GM12878 (cell line): Measurements from ENCODE around the gene LEPR. TPM values are rescaled to one million over a fixed set of nuclear protein-coding genes. Genes with fewer than 3 reads are reported as not detected.

Experiments
- ATAC-seq: fragments of 200-7000 bp; cut with Tn5 transposase; 3 replicates; pipeline ENCODE4 v1.9.1; 2020; ENCODE audit warnings: mild to moderate bottlenecking, moderate library complexity
- BruUV-seq: library from RNA; stranded (reverse); fragments of 400-500 nt; replicated peaks from 2 replicates; lab custom pipeline; 2021; lab: Mats Ljungman, UMichigan
- CTCF ChIA-PET: fragments of 300-600 bp; sonication (Branson Sonifier 250); formaldehyde crosslinking; extraction: SDS; loops from one replicate; lab custom pipeline; 2021; ENCODE audit warnings: inconsistent platforms; lab: Yijun Ruan, JAX
- POLR2A ChIA-PET: fragments of 350-600 bp; formaldehyde crosslinking; extraction: SDS; loops from one replicate; lab custom pipeline; 2021; ENCODE audit warnings: inconsistent platforms; lab: Charles Lee
- RAD21 ChIA-PET: fragments of 300-600 bp; sonication (Branson Sonifier 250); formaldehyde crosslinking; loops from one replicate; lab custom pipeline; 2023; ENCODE audit warnings: antibody characterized with exemption; ENCODE audit not compliant: unreplicated experiment; lab: Charles Lee
- SMC1A ChIA-PET: fragments of 300-600 bp; sonication (Branson Sonifier 250); formaldehyde crosslinking; loops from one replicate; lab custom pipeline; 2023; ENCODE audit not compliant: unreplicated experiment, uncharacterized antibody; lab: Charles Lee
- DNase-seq: peaks from one replicate; pipeline ENCODE4 v3.0.0-alpha.2; 2011; ENCODE audit warnings: low read depth, low spot score
- FAIRE-seq: peaks from 3 replicates; lab custom pipeline; 2011; peaks lifted over from hg19 to GRCh38; lab: Jason Lieb, UNC
- H2AFZ ChIP-seq: 2 replicates; pipeline ENCODE4 v1.6.0; 2011; ENCODE audit warnings: low read depth, low read length, control low read depth; ENCODE audit not compliant: control insufficient read depth
- H3K27ac ChIP-seq: 2 replicates; pipeline ENCODE4 v1.5.1; 2011; ENCODE audit warnings: control low read depth; ENCODE audit not compliant: control insufficient read depth, insufficient read depth
- H3K27me3 ChIP-seq, 2 experiments: replicated peaks in 1 of 2; 2 replicates each; pipeline versions ENCODE4 v1.6.0 to v1.6.1; 2011; ENCODE audit warnings: low read length in 1 of 2; ENCODE audit not compliant: control insufficient read depth in 2 of 2, insufficient read depth in 2 of 2
- H3K36me3 ChIP-seq, 2 experiments: 2 replicates each; pipeline ENCODE4 v1.5.1; 2011; ENCODE audit warnings: low read length in 1 of 2; ENCODE audit not compliant: control insufficient read depth in 2 of 2, insufficient read depth in 2 of 2
- H3K4me1 ChIP-seq: 2 replicates; pipeline ENCODE4 v1.6.1; 2011; ENCODE audit warnings: mild to moderate bottlenecking, low read length, moderate library complexity, mixed read lengths; ENCODE audit not compliant: control insufficient read depth, insufficient read depth
- H3K4me2 ChIP-seq: 2 replicates; pipeline ENCODE4 v1.6.0; 2011; ENCODE audit warnings: control low read depth; ENCODE audit not compliant: control insufficient read depth, insufficient read depth
- H3K4me3 ChIP-seq: fragments of 200-600 bp; sonication (generic); 2 replicates; pipeline ENCODE4 v1.5.1; 2016
- H3K79me2 ChIP-seq: 2 replicates; pipeline ENCODE4 v1.6.0; 2011; ENCODE audit warnings: low read length; ENCODE audit not compliant: control insufficient read depth, insufficient read depth
- H3K9ac ChIP-seq: 2 replicates; pipeline ENCODE4 v1.8.0; 2011; ENCODE audit warnings: low read length, control low read depth, mixed read lengths; ENCODE audit not compliant: control insufficient read depth, insufficient read depth
- H3K9me3 ChIP-seq: replicated peaks from 3 replicates; pipeline ENCODE4 v1.5.1; 2011; ENCODE audit warnings: mild to moderate bottlenecking, low read length; ENCODE audit not compliant: control insufficient read depth, insufficient read depth
- H4K20me1 ChIP-seq: 2 replicates; pipeline ENCODE4 v1.6.0; 2011; ENCODE audit not compliant: control insufficient read depth, insufficient read depth
- ATF7 ChIP-seq: fragments of 450-650 bp; IDR thresholded peaks from 2 replicates; pipeline ENCODE4 v1.6.1; 2016; ENCODE audit warnings: low read depth, mild to moderate bottlenecking
- EED ChIP-seq: sonication (generic); IDR thresholded peaks from 2 replicates; pipeline ENCODE4 v1.6.1; 2016; ENCODE audit warnings: antibody characterized with exemption, low read depth
- KLF5 ChIP-seq: fragments of 450-650 bp; IDR thresholded peaks from 2 replicates; pipeline ENCODE4 v1.6.1; 2014; ENCODE audit warnings: mild to moderate bottlenecking; ENCODE audit not compliant: partially characterized antibody
- NFYA ChIP-seq: IDR thresholded peaks from 2 replicates; pipeline ENCODE4 v1.6.1; 2011; ENCODE audit warnings: low read depth, mild to moderate bottlenecking, low read length, improper control_type of control experiment, borderline replicate concordance
- NFYB ChIP-seq: IDR thresholded peaks from 2 replicates; pipeline ENCODE4 v1.6.1; 2011; ENCODE audit warnings: low read depth, mild to moderate bottlenecking, low read length, improper control_type of control experiment, moderate library complexity; ENCODE audit not compliant: insufficient read depth
- RELA ChIP-seq: fragments of 450-650 bp; IDR thresholded peaks from 2 replicates; pipeline ENCODE4 v1.8.0; 2014; ENCODE audit warnings: borderline replicate concordance; ENCODE audit not compliant: partially characterized antibody
- RFX5 ChIP-seq: IDR thresholded peaks from 2 replicates; pipeline ENCODE4 v1.6.1; 2011; ENCODE audit warnings: low read depth, low read length, improper control_type of control experiment
- TBL1XR1 ChIP-seq: IDR thresholded peaks from 2 replicates; pipeline ENCODE4 v1.6.1; 2012; ENCODE audit warnings: low read depth, low read length, improper control_type of control experiment
- WGBS: methylation state at CpG from one replicate; pipeline ENCODE4 v1.1.6; 2016; ENCODE audit warnings: low lambda C conversion rate; ENCODE audit not compliant: insufficient replicate concordance, insufficient coverage; ENCODE audit errors: missing lambda C conversion rate; 5-methylcytosine and 5-hydroxymethylcytosine counted together
- in situ Hi-C: fragments of 300-500 bp; cut with MboI; formaldehyde crosslinking; loops from 9 replicates; pipeline ENCODE4 v1.14.3; 2018; ENCODE audit warnings: mixed read lengths
- intact Hi-C: fragments of 100-400 bp; cut with micrococcal nuclease; formaldehyde crosslinking; loops from one replicate; pipeline ENCODE4 v1.14.2; 2022; ENCODE audit not compliant: unreplicated experiment
- polyA plus RNA-seq, 11 experiments: library from polyadenylated mRNA; depleted of rRNA in 4 of 11; unstranded in 6 of 11; stranded (reverse) in 5 of 11; fragments of >200 nt; fragmentation: Nextera tagmentation in 4 of 11; fragmentation: Illumina TruSeq in 1 of 11; extraction: Ambion mirVana in 4 of 11; extraction: Trizol in 1 of 11; gene quantifications; 1 replicate in 1 of 11; 2 replicates in 10 of 11; pipeline versions ENCODE4 v1.2.1 to v1.2.3, GENCODE V29; 2011 to 2016; ENCODE audit warnings: inconsistent platforms in 2 of 11, missing spikeins in 2 of 11, low read depth in 1 of 11
- total RNA-seq, 4 experiments: library from RNA; depleted of rRNA in 3 of 4; stranded (reverse); fragments of >200 nt in 3 of 4; fragmentation: Illumina TruSeq in 1 of 4; extraction: Trizol in 1 of 4; gene quantifications; 2 replicates each; pipeline versions ENCODE4 v1.2.1 to v1.2.3, GENCODE V29; 2013 to 2021

The LEPR gene
- total and polyA plus RNA-seq, 10 of the 15 experiments (the other 5 are each of a cell fraction or from before 2014, with no cell fraction given): 0.49 to 3.7 (median 1.2) TPM

- H3K9ac ChIP-seq: no peak overlapping the region
- H3K9me3 ChIP-seq: no peaks in the 10 kb centered on the region; the same call in 2 of the 3 replicates
- peaks cover 6% of the 10 kb centered on the region for H3K4me1 ChIP-seq
- peaks cover 33% of the 10 kb centered on the region for H3K79me2 ChIP-seq
- no peak overlapping the region for H2AFZ ChIP-seq
- peak overlapping the region; percentile 93 for H3K4me2 ChIP-seq
- no peaks in the 10 kb centered on the region for H3K27me3 ChIP-seq
- WGBS: 97% methylated on average over 12 of the region's 12 CpGs
- ATAC-seq (no peak), DNase-seq (no peak), FAIRE-seq (no peak)
- TF ChIP-seq RELA: no peak
- no peak for TF ChIP-seq RFX5
- TF ChIP-seq ATF7: no peak
- TF ChIP-seq NFYB: no peak
- no peak for TF ChIP-seq KLF5
- no peak for TF ChIP-seq EED
- no peak for TF ChIP-seq TBL1XR1
- TF ChIP-seq NFYA: no peak
- H3K36me3 ChIP-seq: peaks cover 4 to 6% of the 10 kb centered on the region in 2 experiments; a peak in 1 of 4 replicates
- POLR2A ChIA-PET: no interaction called here
- intact Hi-C loops: no loop called here
- RAD21 ChIA-PET: interaction anchor here (1.5 kb wide), 1 partner anchor 37 kb away, joined by 3 read pairs; no protein-coding TSS in a partner anchor
- BruUV-seq: no TSS peak
- no peak overlapping the region for H3K4me3 ChIP-seq
- H4K20me1 ChIP-seq: no peaks in the 10 kb centered on the region
- CTCF ChIA-PET: interaction anchor here (1.3 to 1.4 kb wide), 2 partner anchors 9 to 37 kb away, joined by 5 to 11 read pairs; no protein-coding TSS in a partner anchor
- in situ Hi-C loops: loop anchor here (10.0 kb wide), 1 partner anchor 822 kb away; no protein-coding TSS in a partner anchor
- no peak overlapping the region for H3K27ac ChIP-seq
- SMC1A ChIA-PET: interaction anchor here (1.5 kb wide), 1 partner anchor 19 kb away, joined by 4 read pairs; no protein-coding TSS in a partner anchor
These were observed 2.1 kb downstream of the LEPR start for GRCh38 chr1:65422241-65423203.
